Measurements from ENCODE around the gene RFC2. TPM values are rescaled to one million over a fixed set of nuclear protein-coding genes. Genes with fewer than 3 reads are reported as not detected.

The RFC2 gene
- total RNA-seq, 1 experiment from 2014 or later = 73.6 TPM

DNA sequence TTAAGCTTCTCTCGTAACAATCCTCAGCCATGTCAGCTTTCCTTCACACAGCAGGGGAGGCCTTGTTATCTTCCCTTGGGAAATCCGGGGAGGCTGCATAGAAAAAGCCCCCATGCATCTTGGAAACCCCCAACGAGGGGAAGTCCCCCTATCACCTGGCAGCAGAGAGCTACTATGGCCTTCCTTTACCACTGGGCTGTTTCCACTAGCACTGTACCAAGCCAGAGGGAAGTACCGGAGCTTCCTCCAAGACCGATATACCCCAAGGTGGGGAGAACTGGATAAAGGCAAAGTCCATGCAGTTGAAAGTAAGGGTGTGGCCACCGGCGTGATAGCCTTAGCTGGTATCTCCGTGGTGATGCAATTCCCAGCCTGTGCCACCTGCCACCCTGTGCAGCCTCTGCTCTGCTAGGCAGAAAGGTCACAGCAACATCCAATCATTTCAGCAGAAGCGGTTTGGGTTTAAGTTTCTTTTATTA lies 30.6 kb upstream of the RFC2 start:
- no peak overlapping the region for H3K14ac ChIP-seq (ENCODE audit: insufficient read depth, low read length)
- H4K91ac ChIP-seq (ENCODE audit: insufficient read length, low read depth, low read length) = no peak overlapping the region
- TF ChIP-seq, protein P1, sequence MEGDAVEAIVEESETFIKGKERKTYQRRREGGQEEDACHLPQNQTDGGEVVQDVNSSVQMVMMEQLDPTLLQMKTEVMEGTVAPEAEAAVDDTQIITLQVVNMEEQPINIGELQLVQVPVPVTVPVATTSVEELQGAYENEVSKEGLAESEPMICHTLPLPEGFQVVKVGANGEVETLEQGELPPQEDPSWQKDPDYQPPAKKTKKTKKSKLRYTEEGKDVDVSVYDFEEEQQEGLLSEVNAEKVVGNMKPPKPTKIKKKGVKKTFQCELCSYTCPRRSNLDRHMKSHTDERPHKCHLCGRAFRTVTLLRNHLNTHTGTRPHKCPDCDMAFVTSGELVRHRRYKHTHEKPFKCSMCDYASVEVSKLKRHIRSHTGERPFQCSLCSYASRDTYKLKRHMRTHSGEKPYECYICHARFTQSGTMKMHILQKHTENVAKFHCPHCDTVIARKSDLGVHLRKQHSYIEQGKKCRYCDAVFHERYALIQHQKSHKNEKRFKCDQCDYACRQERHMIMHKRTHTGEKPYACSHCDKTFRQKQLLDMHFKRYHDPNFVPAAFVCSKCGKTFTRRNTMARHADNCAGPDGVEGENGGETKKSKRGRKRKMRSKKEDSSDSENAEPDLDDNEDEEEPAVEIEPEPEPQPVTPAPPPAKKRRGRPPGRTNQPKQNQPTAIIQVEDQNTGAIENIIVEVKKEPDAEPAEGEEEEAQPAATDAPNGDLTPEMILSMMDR (conservative IDR thresholded peaks at IDR 0.05) = no peak
- Mint-ChIP-seq H3K4me3 (peak overlapping the region in 1 of 2 experiments; percentile 23; a peak in 1 of 5 replicates), H3K4me1 (peaks cover 29 to 42% of the 10 kb centered on the region in 2 experiments), H3K36me3 (ENCODE audit: insufficient read depth in 1 of 3, low read depth in 3 of 3) (no peaks in the 10 kb centered on the region; a peak in 1 of 7 replicates), H3K27me3 (ENCODE audit: low read depth) (peaks cover 37% of the 10 kb centered on the region), H3K27ac (peak overlapping the region in 2 of 3 experiments; percentile 27 to 51; a peak in 1 of 7 replicates), H3K9me3 (no peaks in the 10 kb centered on the region; a peak in 1 of 5 replicates)
- H3K27ac ChIP-seq (ENCODE audit: insufficient read length, low read depth, low read length) = no peak overlapping the region
- no peak overlapping the region for H3K4ac ChIP-seq (ENCODE audit: low read depth, low read length)
- H3K9me3 ChIP-seq (ENCODE audit: control insufficient read depth, low read depth, low read length) = no peaks in the 10 kb centered on the region
- no peak overlapping the region for H2BK12ac ChIP-seq (ENCODE audit: insufficient read length, low read depth, low read length)
- H2BK20ac ChIP-seq (ENCODE audit: low read depth, low read length, poor library complexity, severe bottlenecking) = no peak overlapping the region
- H3K4me2 ChIP-seq (ENCODE audit: insufficient read depth, insufficient read length, low read length) = no peak overlapping the region
- no peaks in the 10 kb centered on the region for H3K79me1 ChIP-seq (ENCODE audit: insufficient read depth, low read depth, low read length, poor library complexity, severe bottlenecking)
- no peaks in the 10 kb centered on the region for H4K20me1 ChIP-seq (ENCODE audit: control insufficient read depth, insufficient read depth, insufficient read length)
- no peaks in the 10 kb centered on the region; the same call in 1 of the 2 replicates for H3K79me2 ChIP-seq (ENCODE audit: insufficient read depth, low read length)
- H3K23me2 ChIP-seq (ENCODE audit: insufficient read length, low read depth, low read length, poor library complexity, severe bottlenecking) = peaks cover 4% of the 10 kb centered on the region
- H2AFZ ChIP-seq (ENCODE audit: low read length) = no peak overlapping the region
- no peak for DNase-seq
- no peak overlapping the region for H2BK5ac ChIP-seq (ENCODE audit: insufficient read length, low read length)
- H3K56ac ChIP-seq (ENCODE audit: insufficient read length, low read depth, low read length) = no peak overlapping the region
- no peaks in the 10 kb centered on the region; the same call in 1 of the 2 replicates for H3K4me1 ChIP-seq (ENCODE audit: insufficient read depth, low read length)
- no peaks in the 10 kb centered on the region for H3K27me3 ChIP-seq (ENCODE audit: insufficient read depth, low read length)
- no peak overlapping the region for H3T11ph ChIP-seq (ENCODE audit: low read length)
- H2BK15ac ChIP-seq (ENCODE audit: low read depth, low read length) = no peak overlapping the region
- H3K23ac ChIP-seq (ENCODE audit: insufficient read length, low read depth, low read length) = no peak overlapping the region
- H3K18ac ChIP-seq (ENCODE audit: insufficient read length, low read depth, low read length) = no peak overlapping the region
- no peak overlapping the region for H2AK5ac ChIP-seq (ENCODE audit: insufficient read length, low read length)
- no CpG with 5 or more reads among the region's 9 CpGs for WGBS (ENCODE audit: extremely low coverage, insufficient read length, low lambda C conversion rate)
- H4K5ac ChIP-seq (ENCODE audit: insufficient read length, low read depth, low read length) = no peak overlapping the region
- H2BK120ac ChIP-seq (ENCODE audit: low read depth, low read length, poor library complexity, severe bottlenecking) = no peak overlapping the region
- no peak overlapping the region for H4K8ac ChIP-seq (replicated peaks; ENCODE audit: insufficient read length, low read depth, low read length)
- no peak overlapping the region for H3K9ac ChIP-seq (ENCODE audit: extremely low read depth, insufficient read length, low read length)

Data from H9 (cell line).